K562 (cell line): ENCODE results near the gene STIL. TPM values are rescaled to one million over a fixed set of nuclear protein-coding genes. Genes with fewer than 3 reads are reported as not detected.

Experiments used
- ATF1 ChIP-seq, 2 experiments: fragments of 450-650 bp in 1 of 2; IDR thresholded peaks; 2 replicates each; pipeline ENCODE4 v1.6.1; 2016; ENCODE audit warnings: missing compliant biosample characterization in 1 of 2, missing genetic modification characterization in 1 of 2
- CTCF ChIP-seq, 3 experiments: IDR thresholded peaks in 2 of 3; conservative IDR thresholded peaks in 1 of 3; 2 replicates each; pipeline ENCODE4 v1.5.1; 2011 to 2012; ENCODE audit warnings: low read length in 3 of 3, mild to moderate bottlenecking in 3 of 3, control low read depth in 2 of 3, improper control_type of control experiment in 1 of 3, inconsistent platforms in 1 of 3, low read depth in 1 of 3, mixed read lengths in 1 of 3, moderate library complexity in 1 of 3; ENCODE audit not compliant: insufficient read depth in 2 of 3
- CUX1 ChIP-seq: fragments of 200-800 bp; sonication (Bioruptor generic); IDR thresholded peaks from 2 replicates; pipeline ENCODE4 v1.6.1; 2016; ENCODE audit warnings: missing genetic modification characterization, missing compliant biosample characterization
- DACH1 ChIP-seq: fragments of 450-650 bp; IDR thresholded peaks from 2 replicates; pipeline ENCODE4 v1.6.1; 2018; ENCODE audit not compliant: partially characterized antibody
- EGR1 ChIP-seq: fragments of 450-650 bp; conservative IDR thresholded peaks from 2 replicates; pipeline ENCODE4 v1.6.1; 2017; ENCODE audit warnings: mild to moderate bottlenecking
- ESRRB ChIP-seq: fragments of 250-450 bp; sonication (Bioruptor Pico); IDR thresholded peaks from 2 replicates; pipeline ENCODE4 v1.5.0; 2020; ENCODE audit warnings: mild to moderate bottlenecking, moderate library complexity, borderline replicate concordance
- NEUROD1 ChIP-seq: fragments of 150-350 bp; IDR thresholded peaks from 2 replicates; pipeline ENCODE4 v1.6.1; 2014; ENCODE audit warnings: borderline replicate concordance, low read length, low read depth; ENCODE audit not compliant: partially characterized antibody
- NUFIP1 ChIP-seq: fragments of 450-650 bp; IDR thresholded peaks from 2 replicates; pipeline ENCODE4 v1.6.1; 2018; ENCODE audit not compliant: partially characterized antibody
- SIN3A ChIP-seq, 2 experiments: fragments of 150-350 bp in 1 of 2; IDR thresholded peaks; 2 replicates each; pipeline ENCODE4 v1.6.1; 2011 to 2016; ENCODE audit warnings: borderline replicate concordance in 2 of 2, low read depth in 2 of 2, low read length in 2 of 2, mild to moderate bottlenecking in 2 of 2, moderate library complexity in 2 of 2; ENCODE audit not compliant: control insufficient read depth in 1 of 2
- SNRNP70 ChIP-seq: fragments of 200-400 bp; formaldehyde crosslinking; optimal IDR thresholded peaks from 2 replicates; pipeline ENCODE3; 2017; ENCODE audit warnings: low read depth, low read length
- ZBTB7A ChIP-seq: IDR thresholded peaks from 2 replicates; pipeline ENCODE4 v1.6.1; 2011; ENCODE audit warnings: low read depth, mild to moderate bottlenecking, low read length, moderate library complexity, borderline replicate concordance; ENCODE audit not compliant: control insufficient read depth
- ZC3H8 ChIP-seq: fragments of 450-650 bp; IDR thresholded peaks from 2 replicates; pipeline ENCODE4 v1.6.1; 2017
- ZNF175 ChIP-seq: fragments of 200-800 bp; sonication (Bioruptor generic); IDR thresholded peaks from 2 replicates; pipeline ENCODE4 v1.6.1; 2016; ENCODE audit warnings: low read depth, mild to moderate bottlenecking, missing genetic modification characterization, missing compliant biosample characterization
- ZNF24 ChIP-seq: fragments of 450-650 bp; IDR thresholded peaks from 2 replicates; pipeline ENCODE4 v1.6.1; 2016
- ZNF3 ChIP-seq: fragments of 250-450 bp; sonication (Bioruptor Pico); IDR thresholded peaks from 2 replicates; pipeline ENCODE4 v1.5.0; 2021; ENCODE audit warnings: mild to moderate bottlenecking, moderate library complexity
- polyA plus RNA-seq, 8 experiments: library from polyadenylated mRNA; depleted of rRNA in 4 of 8; stranded (reverse) in 5 of 8; unstranded in 3 of 8; fragments of >200 nt; fragmentation: Nextera tagmentation in 2 of 8; fragmentation: Illumina TruSeq in 1 of 8; extraction: Ambion mirVana in 2 of 8; extraction: Trizol in 1 of 8; gene quantifications; 2 replicates each; pipeline versions ENCODE4 v1.2.1 to v1.2.3, GENCODE V29; 2011 to 2014; ENCODE audit warnings: inconsistent platforms in 1 of 8, missing spikeins in 1 of 8
- total RNA-seq, 7 experiments: library from RNA; depleted of rRNA in 6 of 7; stranded (reverse); fragments of >200 nt in 6 of 7; fragmentation: Illumina TruSeq in 2 of 7; extraction: Trizol in 2 of 7; gene quantifications; 2 replicates each; pipeline versions ENCODE4 v1.2.1 to v1.2.3, GENCODE V29; 2011 to 2021; ENCODE audit warnings: low replicate concordance in 1 of 7

STIL gene
- total and polyA plus RNA-seq, 9 of the 15 experiments (the other 6 are each of a cell fraction or from before 2014, with no cell fraction given), result 10.5 to 77.4 (median 39.6) TPM

- peak; percentile 18 to 79; a peak in 3 of 4 replicates for TF ChIP-seq SIN3A (IDR thresholded peaks at IDR 0.05; ENCODE audit: borderline replicate concordance in 2 of 2, control insufficient read depth in 1 of 2, low read depth in 2 of 2, low read length in 2 of 2)
- peak; percentile 91 for TF ChIP-seq EGR1
- TF ChIP-seq ZNF175 (CRISPR knock-in tag), result no peak
- TF ChIP-seq ZNF24, result peak; percentile 76; the same call in 1 of the 2 replicates
- no peak for TF ChIP-seq ZNF3
- TF ChIP-seq DACH1, result peak; percentile 5
- no peak for TF ChIP-seq ATF1 (CRISPR knock-in tag; IDR thresholded peaks at IDR 0.05)
- TF ChIP-seq ATF1 (tag; IDR thresholded peaks at IDR 0.05), result peak; percentile 44; the same call in 1 of the 2 replicates
- TF ChIP-seq CTCF (IDR thresholded peaks at IDR 0.05 in 2 of 3, conservative IDR thresholded peaks at IDR 0.05 in 1 of 3; ENCODE audit: insufficient read depth in 2 of 3, low read depth in 1 of 3, low read length in 3 of 3), result no peak
- TF ChIP-seq SNRNP70, result no peak
- no peak for TF ChIP-seq ESRRB (CRISPR knock-in tag)
- TF ChIP-seq NEUROD1, result no peak
- no peak for TF ChIP-seq CUX1
- TF ChIP-seq NUFIP1, result peak; percentile 15
- 0 out of 2 replicates have a peak, but pooled peaks have one; percentile 16 for TF ChIP-seq ZC3H8
- TF ChIP-seq ZBTB7A, result peak; percentile 34; the same call in 1 of the 2 replicates
Observed at GRCh38 chr1:47231301-47232186, 82.4 kb downstream of the STIL start (continued).
